Caco-2 (cell line): ENCODE results near the gene C11orf91. TPM values are rescaled to one million over a fixed set of nuclear protein-coding genes. Genes with fewer than 3 reads are reported as not detected.

ENCODE experiments used
- BruUV-seq: library from RNA; stranded (reverse); fragments of 400-500 nt; replicated peaks from 2 replicates; lab custom pipeline; 2021; lab: Mats Ljungman, UMichigan
- CTCF ChIA-PET: fragments of 300-600 bp; sonication (Branson Sonifier 250); formaldehyde crosslinking; loops from one replicate; lab custom pipeline; 2022; ENCODE audit warnings: antibody characterized with exemption; lab: Charles Lee
- POLR2A ChIA-PET: fragments of 300-600 bp; sonication (Branson Sonifier 250); formaldehyde crosslinking; loops from one replicate; lab custom pipeline; 2022; ENCODE audit warnings: antibody characterized with exemption; lab: Charles Lee
- DNase-seq, 2 experiments: peaks; one replicate each; pipeline versions ENCODE4 v3.0.0 to v3.0.0-alpha.2; 2020 to 2022
- H3K27me3 ChIP-seq: replicated peaks from 2 replicates; pipeline ENCODE4 v1.6.0; 2011; ENCODE audit warnings: low read length; ENCODE audit not compliant: control insufficient read depth, insufficient read depth
- H3K36me3 ChIP-seq: 2 replicates; pipeline ENCODE4 v1.5.1; 2011; ENCODE audit warnings: low read length; ENCODE audit not compliant: control insufficient read depth, insufficient read depth
- H3K4me1 ChIP-seq: fragments of 250-450 bp; sonication (Bioruptor Pico); 2 replicates; pipeline ENCODE4 v1.5.1; 2020; ENCODE audit warnings: mild to moderate bottlenecking
- H3K4me3 ChIP-seq: 2 replicates; pipeline ENCODE4 v1.5.1; 2011; ENCODE audit warnings: low read depth, mild to moderate bottlenecking, control low read depth, low read length
- H3K9me3 ChIP-seq: fragments of 250-450 bp; sonication (Bioruptor Pico); 2 replicates; pipeline ENCODE4 v1.5.1; 2020; ENCODE audit warnings: mild to moderate bottlenecking, moderate library complexity
- H3K27ac Mint-ChIP-seq: one replicate; pipeline ENCODE4 v1.8.0; 2022; ENCODE audit warnings: mixed read lengths; ENCODE audit not compliant: unreplicated experiment
- H3K27me3 Mint-ChIP-seq: one replicate; pipeline ENCODE4 v1.8.0; 2022; ENCODE audit warnings: mixed read lengths; ENCODE audit not compliant: insufficient read depth, unreplicated experiment
- H3K36me3 Mint-ChIP-seq: one replicate; pipeline ENCODE4 v1.8.0; 2022; ENCODE audit warnings: mild to moderate bottlenecking, mixed read lengths; ENCODE audit not compliant: insufficient read depth, unreplicated experiment
- H3K4me1 Mint-ChIP-seq: one replicate; pipeline ENCODE4 v1.8.0; 2022; ENCODE audit warnings: low read depth, mixed read lengths; ENCODE audit not compliant: unreplicated experiment
- H3K4me3 Mint-ChIP-seq: one replicate; pipeline ENCODE4 v1.8.0; 2022; ENCODE audit warnings: mild to moderate bottlenecking, moderate library complexity, mixed read lengths; ENCODE audit not compliant: unreplicated experiment
- H3K9me3 Mint-ChIP-seq: one replicate; pipeline ENCODE4 v1.8.0; 2022; ENCODE audit warnings: mixed read lengths; ENCODE audit not compliant: unreplicated experiment
- intact Hi-C: fragments of 100-400 bp; cut with micrococcal nuclease; formaldehyde crosslinking; loops from one replicate; pipeline ENCODE4 v1.10.0; 2022; ENCODE audit not compliant: unreplicated experiment
- total RNA-seq: library from RNA; stranded (reverse); gene quantifications from 2 replicates; pipeline ENCODE4 v1.2.3, GENCODE V29; 2022
- TF ChIP-seq, protein P1 (sequence below), 2 experiments: fragments of 200-600 bp in 1 of 2; IDR thresholded peaks; 1 replicate in 1 of 2; 2 replicates in 1 of 2; pipeline versions ENCODE4 v1.5.1 to v1.8.0; 2011 to 2022; ENCODE audit warnings: antibody characterized with exemption in 1 of 2, control low read depth in 1 of 2, inconsistent platforms in 1 of 2, low read depth in 1 of 2, low read length in 1 of 2, mild to moderate bottlenecking in 1 of 2, moderate library complexity in 1 of 2; ENCODE audit not compliant: insufficient read depth in 1 of 2, severe bottlenecking in 1 of 2, unreplicated experiment in 1 of 2

Gene C11orf91
- total RNA-seq, 1 experiment from 2014 or later: not detected

DNA sequence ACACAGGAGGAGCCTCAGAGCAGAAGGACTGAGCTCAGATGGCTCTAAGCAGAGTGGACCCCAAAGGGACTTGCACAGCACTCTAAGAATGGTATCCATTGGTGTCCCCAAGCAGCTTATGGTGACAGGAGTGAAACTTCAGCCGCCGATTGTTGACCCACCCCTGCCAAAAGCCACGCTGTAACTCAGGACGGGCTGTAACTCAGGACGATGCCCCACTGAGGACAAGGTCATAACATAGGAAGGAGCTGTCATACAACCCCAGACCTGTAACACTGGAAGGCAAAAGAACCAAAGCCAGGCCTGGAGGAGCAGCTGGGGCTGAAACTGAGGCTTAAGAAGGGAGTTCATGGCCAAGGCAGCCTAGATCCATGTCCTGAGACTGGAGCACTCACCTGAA is 21.4 kb upstream of the C11orf91 start:
- Mint-ChIP-seq H3K9me3 (no peaks in the 10 kb centered on the region), H3K27me3 (no peaks in the 10 kb centered on the region), H3K27ac (no peak overlapping the region), H3K4me3 (no peak overlapping the region), H3K36me3 (peaks cover 20% of the 10 kb centered on the region), H3K4me1 (peaks cover 25% of the 10 kb centered on the region)
- no TSS peak for BruUV-seq
- Histone ChIP-seq H3K4me1 (peaks cover 28% of the 10 kb centered on the region), H3K4me3 (no peak overlapping the region), H3K27me3 (no peaks in the 10 kb centered on the region), H3K9me3 (no peaks in the 10 kb centered on the region), H3K36me3 (no peaks in the 10 kb centered on the region; the same call in 1 of the 2 replicates)
- ChIA-PET CTCF (no interaction called here), POLR2A (no interaction called here)
- TF ChIP-seq, protein P1, sequence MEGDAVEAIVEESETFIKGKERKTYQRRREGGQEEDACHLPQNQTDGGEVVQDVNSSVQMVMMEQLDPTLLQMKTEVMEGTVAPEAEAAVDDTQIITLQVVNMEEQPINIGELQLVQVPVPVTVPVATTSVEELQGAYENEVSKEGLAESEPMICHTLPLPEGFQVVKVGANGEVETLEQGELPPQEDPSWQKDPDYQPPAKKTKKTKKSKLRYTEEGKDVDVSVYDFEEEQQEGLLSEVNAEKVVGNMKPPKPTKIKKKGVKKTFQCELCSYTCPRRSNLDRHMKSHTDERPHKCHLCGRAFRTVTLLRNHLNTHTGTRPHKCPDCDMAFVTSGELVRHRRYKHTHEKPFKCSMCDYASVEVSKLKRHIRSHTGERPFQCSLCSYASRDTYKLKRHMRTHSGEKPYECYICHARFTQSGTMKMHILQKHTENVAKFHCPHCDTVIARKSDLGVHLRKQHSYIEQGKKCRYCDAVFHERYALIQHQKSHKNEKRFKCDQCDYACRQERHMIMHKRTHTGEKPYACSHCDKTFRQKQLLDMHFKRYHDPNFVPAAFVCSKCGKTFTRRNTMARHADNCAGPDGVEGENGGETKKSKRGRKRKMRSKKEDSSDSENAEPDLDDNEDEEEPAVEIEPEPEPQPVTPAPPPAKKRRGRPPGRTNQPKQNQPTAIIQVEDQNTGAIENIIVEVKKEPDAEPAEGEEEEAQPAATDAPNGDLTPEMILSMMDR (IDR thresholded peaks at IDR 0.05; ENCODE audit: insufficient read depth in 1 of 2, low read depth in 1 of 2, low read length in 1 of 2, severe bottlenecking in 1 of 2, unreplicated experiment in 1 of 2): no peak
- intact Hi-C loops: no loop called here
- DNase-seq: no peak

DNA sequence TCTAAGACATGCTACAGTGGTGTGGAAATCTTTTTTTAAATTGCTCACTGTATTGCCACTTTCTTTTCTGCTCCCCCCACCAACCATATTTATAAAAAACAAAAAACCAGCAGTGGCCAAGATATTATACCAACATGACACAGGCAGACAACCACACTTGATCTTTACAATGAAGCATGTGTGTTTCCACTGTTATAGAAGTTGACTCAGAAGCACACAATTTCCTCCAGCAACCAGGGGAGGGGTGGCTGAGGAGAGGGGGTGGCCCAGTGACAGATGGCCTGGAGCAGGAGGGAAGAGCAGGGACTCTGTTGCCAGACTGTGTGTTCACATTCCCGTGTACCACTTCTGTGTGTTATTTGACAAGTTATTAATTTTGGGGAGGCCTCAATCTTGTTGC is 20.8 kb upstream of the C11orf91 start:
- H3K9me3 Mint-ChIP-seq: no peaks in the 10 kb centered on the region
- peaks cover 25% of the 10 kb centered on the region for H3K4me1 Mint-ChIP-seq
- Histone ChIP-seq H3K4me1 (peaks cover 28% of the 10 kb centered on the region), H3K27me3 (no peaks in the 10 kb centered on the region), H3K9me3 (no peaks in the 10 kb centered on the region), H3K4me3 (no peak overlapping the region), H3K36me3 (no peaks in the 10 kb centered on the region; the same call in 1 of the 2 replicates)
- H3K27ac Mint-ChIP-seq: no peak overlapping the region
- CTCF ChIA-PET: no interaction called here
- no TSS peak for BruUV-seq
- no peak overlapping the region for H3K4me3 Mint-ChIP-seq
- DNase-seq: no peak
- TF ChIP-seq, protein P1 (IDR thresholded peaks at IDR 0.05; ENCODE audit: insufficient read depth in 1 of 2, low read depth in 1 of 2, low read length in 1 of 2, severe bottlenecking in 1 of 2, unreplicated experiment in 1 of 2): no peak
- peaks cover 20% of the 10 kb centered on the region for H3K36me3 Mint-ChIP-seq
- intact Hi-C loops: no loop called here
- POLR2A ChIA-PET: no interaction called here
- H3K27me3 Mint-ChIP-seq: no peaks in the 10 kb centered on the region

- Mint-ChIP-seq H3K36me3 (peaks cover 20% of the 10 kb centered on the region), H3K27me3 (no peaks in the 10 kb centered on the region), H3K9me3 (no peaks in the 10 kb centered on the region), H3K4me1 (peaks cover 16% of the 10 kb centered on the region), H3K27ac (no peak overlapping the region), H3K4me3 (no peak overlapping the region)
- BruUV-seq: no TSS peak
- ChIA-PET POLR2A (no interaction called here), CTCF (no interaction called here)
- H3K9me3 ChIP-seq: no peaks in the 10 kb centered on the region
- intact Hi-C loops: no loop called here
- no peak for DNase-seq
- H3K36me3 ChIP-seq: no peaks in the 10 kb centered on the region; the same call in 1 of the 2 replicates
- TF ChIP-seq, protein P1 (IDR thresholded peaks at IDR 0.05; ENCODE audit: insufficient read depth in 1 of 2, low read depth in 1 of 2, low read length in 1 of 2, severe bottlenecking in 1 of 2, unreplicated experiment in 1 of 2): no peak
- H3K4me1 ChIP-seq: peaks cover 19% of the 10 kb centered on the region
- H3K27me3 ChIP-seq: no peaks in the 10 kb centered on the region
- H3K4me3 ChIP-seq: no peak overlapping the region
Observed at GRCh38 chr11:33719587-33719986, 19.0 kb upstream of the C11orf91 start.
